ENCODE data around the gene LDLRAD4. TPM values are rescaled to one million over a fixed set of nuclear protein-coding genes. Genes with fewer than 3 reads are reported as not detected.

The LDLRAD4 gene
- total and polyA plus RNA-seq, 2 donors (not counting 1 experiment from before 2014, with no cell fraction given): 13.9 to 35.7 TPM

DNA sequence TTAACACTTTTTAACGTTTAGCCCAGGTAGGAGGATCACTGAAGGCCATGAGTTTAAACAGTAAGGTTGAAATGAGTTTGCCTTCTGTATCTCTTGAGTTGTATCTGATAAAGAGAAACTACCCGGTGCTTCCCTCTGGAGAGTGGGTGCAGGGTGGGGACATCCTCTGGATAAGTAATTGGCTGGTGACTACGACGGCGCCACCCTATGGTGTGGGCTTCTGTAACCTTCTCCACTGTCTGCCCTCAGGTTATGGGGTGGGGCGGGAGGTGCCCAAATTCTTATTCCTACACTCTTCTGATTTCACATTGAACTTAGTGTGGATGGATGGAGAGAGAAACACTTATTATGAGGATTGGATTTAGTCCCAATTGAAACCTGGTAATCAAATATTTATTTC is 68.8 kb downstream of the LDLRAD4 start:
- intact Hi-C loops (cut with micrococcal nuclease): no loop called here
- no peaks in the 10 kb centered on the region for H3K4me1 Mint-ChIP-seq
- no peak overlapping the region for H2AFZ ChIP-seq (ENCODE audit: insufficient read depth, low read depth, low read length, poor library complexity, severe bottlenecking)
- TF ChIP-seq, protein P1, sequence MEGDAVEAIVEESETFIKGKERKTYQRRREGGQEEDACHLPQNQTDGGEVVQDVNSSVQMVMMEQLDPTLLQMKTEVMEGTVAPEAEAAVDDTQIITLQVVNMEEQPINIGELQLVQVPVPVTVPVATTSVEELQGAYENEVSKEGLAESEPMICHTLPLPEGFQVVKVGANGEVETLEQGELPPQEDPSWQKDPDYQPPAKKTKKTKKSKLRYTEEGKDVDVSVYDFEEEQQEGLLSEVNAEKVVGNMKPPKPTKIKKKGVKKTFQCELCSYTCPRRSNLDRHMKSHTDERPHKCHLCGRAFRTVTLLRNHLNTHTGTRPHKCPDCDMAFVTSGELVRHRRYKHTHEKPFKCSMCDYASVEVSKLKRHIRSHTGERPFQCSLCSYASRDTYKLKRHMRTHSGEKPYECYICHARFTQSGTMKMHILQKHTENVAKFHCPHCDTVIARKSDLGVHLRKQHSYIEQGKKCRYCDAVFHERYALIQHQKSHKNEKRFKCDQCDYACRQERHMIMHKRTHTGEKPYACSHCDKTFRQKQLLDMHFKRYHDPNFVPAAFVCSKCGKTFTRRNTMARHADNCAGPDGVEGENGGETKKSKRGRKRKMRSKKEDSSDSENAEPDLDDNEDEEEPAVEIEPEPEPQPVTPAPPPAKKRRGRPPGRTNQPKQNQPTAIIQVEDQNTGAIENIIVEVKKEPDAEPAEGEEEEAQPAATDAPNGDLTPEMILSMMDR (IDR thresholded peaks at IDR 0.05): no peak
- TF ChIP-seq EZH2 (IDR thresholded peaks at IDR 0.05; ENCODE audit: borderline replicate concordance, insufficient read depth, low read depth, low read length, poor library complexity, severe bottlenecking): no peak
- H3K9me3 Mint-ChIP-seq (ENCODE audit: insufficient read depth): no peaks in the 10 kb centered on the region
- no peak overlapping the region for H3K9ac ChIP-seq (ENCODE audit: low read length)
- no peak overlapping the region for H3K27ac Mint-ChIP-seq
- no peak overlapping the region for H3K4me2 ChIP-seq (replicated peaks; ENCODE audit: low read depth, low read length, poor library complexity, severe bottlenecking)
- peaks cover 7% of the 10 kb centered on the region for H3K27me3 Mint-ChIP-seq
- no peak overlapping the region for H3K4me3 Mint-ChIP-seq
- POLR2A ChIA-PET: no interaction called here
- CTCF ChIA-PET: no interaction called here
- DNase-seq (no peak), ATAC-seq (ENCODE audit: low read depth) (no peak)
- no peaks in the 10 kb centered on the region for H3K36me3 ChIP-seq (replicated peaks in 1 of 2; ENCODE audit: control extremely low read depth in 1 of 2, control insufficient read depth in 1 of 2, extremely low read depth in 1 of 2, insufficient read depth in 2 of 2, low read length in 1 of 2)
- H3K4me3 ChIP-seq (ENCODE audit: control extremely low read depth in 1 of 5, extremely low read depth in 1 of 5, insufficient read depth in 1 of 5, low read depth in 2 of 5, low read length in 4 of 5): no peak overlapping the region
- WGBS (ENCODE audit: insufficient coverage): 100% methylated on average over 5 of the region's 6 CpGs
- no peaks in the 10 kb centered on the region for H4K20me1 ChIP-seq (ENCODE audit: control insufficient read depth, insufficient read depth, low read length, poor library complexity, severe bottlenecking)
- no peaks in the 10 kb centered on the region for H3K4me1 ChIP-seq (ENCODE audit: control insufficient read depth in 2 of 2, insufficient read depth in 2 of 2, low read length in 2 of 2)
- no peak overlapping the region for H3K27ac ChIP-seq (ENCODE audit: low read length in 2 of 2)
- no peaks in the 10 kb centered on the region for H3K79me2 ChIP-seq (ENCODE audit: control insufficient read depth, insufficient read depth, low read length)
- H3K27me3 ChIP-seq (replicated peaks in 1 of 4; ENCODE audit: control extremely low read depth in 1 of 4, control insufficient read depth in 3 of 4, insufficient read depth in 4 of 4, low read length in 3 of 4): no peaks in the 10 kb centered on the region
- H3K9me3 ChIP-seq (ENCODE audit: control extremely low read depth in 1 of 3, control insufficient read depth in 2 of 3, insufficient read depth in 1 of 3, low read length in 2 of 3): peaks cover 0 to 5% (median 0%) of the 10 kb centered on the region in 3 donors

DNA sequence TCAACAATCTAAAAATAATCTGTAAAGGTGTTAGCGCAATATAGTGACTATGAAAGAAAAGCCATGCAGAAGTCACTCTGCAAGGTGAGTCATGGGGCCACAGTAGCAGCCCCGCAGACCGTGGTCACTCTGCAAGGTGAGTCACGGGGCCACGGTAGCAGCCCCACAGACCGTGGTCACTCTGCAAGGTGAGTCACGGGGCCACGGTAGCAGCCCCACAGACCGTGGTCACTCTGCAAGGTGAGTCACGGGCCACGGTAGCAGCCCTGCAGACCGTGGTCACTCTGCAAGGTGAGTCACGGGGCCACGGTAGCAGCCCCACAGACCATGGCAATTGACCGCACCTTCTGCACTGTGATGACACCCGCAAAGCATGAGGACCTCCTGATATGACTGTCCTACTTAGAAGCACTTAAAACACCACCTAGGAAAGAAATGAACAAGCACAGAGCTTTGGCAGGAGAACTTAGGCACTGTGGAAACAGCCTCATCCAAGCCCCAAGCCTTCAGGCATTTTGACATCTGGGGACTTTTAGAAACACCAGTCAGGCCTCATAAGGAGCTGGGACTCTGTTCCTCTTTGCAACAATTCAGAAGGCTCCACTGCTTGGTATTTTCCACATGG is 70.1 kb downstream of the LDLRAD4 start:
- ChIA-PET POLR2A (no interaction called here), CTCF (no interaction called here)
- intact Hi-C loops (cut with micrococcal nuclease): no loop called here
- Histone ChIP-seq H3K27me3 (replicated peaks in 1 of 4; ENCODE audit: control extremely low read depth in 1 of 4, control insufficient read depth in 3 of 4, insufficient read depth in 4 of 4, low read length in 3 of 4) (no peaks in the 10 kb centered on the region), H3K9ac (ENCODE audit: low read length) (no peak overlapping the region), H2AFZ (ENCODE audit: insufficient read depth, low read depth, low read length, poor library complexity, severe bottlenecking) (no peak overlapping the region), H4K20me1 (ENCODE audit: control insufficient read depth, insufficient read depth, low read length, poor library complexity, severe bottlenecking) (no peaks in the 10 kb centered on the region), H3K9me3 (ENCODE audit: control extremely low read depth in 1 of 3, control insufficient read depth in 2 of 3, insufficient read depth in 1 of 3, low read length in 2 of 3) (no peaks in the 10 kb centered on the region), H3K79me2 (ENCODE audit: control insufficient read depth, insufficient read depth, low read length) (no peaks in the 10 kb centered on the region), H3K27ac (ENCODE audit: low read length in 2 of 2) (no peak overlapping the region), H3K4me2 (replicated peaks; ENCODE audit: low read depth, low read length, poor library complexity, severe bottlenecking) (no peak overlapping the region), H3K36me3 (replicated peaks in 1 of 2; ENCODE audit: control extremely low read depth in 1 of 2, control insufficient read depth in 1 of 2, extremely low read depth in 1 of 2, insufficient read depth in 2 of 2, low read length in 1 of 2) (no peaks in the 10 kb centered on the region), H3K4me1 (ENCODE audit: control insufficient read depth in 2 of 2, insufficient read depth in 2 of 2, low read length in 2 of 2) (no peaks in the 10 kb centered on the region), H3K4me3 (ENCODE audit: control extremely low read depth in 1 of 5, extremely low read depth in 1 of 5, insufficient read depth in 1 of 5, low read depth in 2 of 5, low read length in 4 of 5) (no peak overlapping the region)
- DNase-seq (no peak), ATAC-seq (ENCODE audit: low read depth) (no peak)
- Mint-ChIP-seq H3K27ac (no peak overlapping the region), H3K4me3 (no peak overlapping the region), H3K27me3 (peaks cover 7% of the 10 kb centered on the region), H3K9me3 (ENCODE audit: insufficient read depth) (no peaks in the 10 kb centered on the region), H3K4me1 (no peaks in the 10 kb centered on the region)
- TF ChIP-seq, protein P1 (IDR thresholded peaks at IDR 0.05): no peak
- TF ChIP-seq EZH2 (IDR thresholded peaks at IDR 0.05; ENCODE audit: borderline replicate concordance, insufficient read depth, low read depth, low read length, poor library complexity, severe bottlenecking): no peak
- 60% methylated on average over 15 of the region's 16 CpGs for WGBS (ENCODE audit: insufficient coverage)
